Measurements from ENCODE around the gene PHLDA2.
A peak's percentile ranks its signal among the peaks of the same experiment; 100 is the strongest.

The PHLDA2 gene

GRCh38 chr11:2929950-2930703 is 907 bp upstream of the PHLDA2 start:
- peak; percentile 81 for DNase-seq (ENCODE audit: low spot score)

DNA sequence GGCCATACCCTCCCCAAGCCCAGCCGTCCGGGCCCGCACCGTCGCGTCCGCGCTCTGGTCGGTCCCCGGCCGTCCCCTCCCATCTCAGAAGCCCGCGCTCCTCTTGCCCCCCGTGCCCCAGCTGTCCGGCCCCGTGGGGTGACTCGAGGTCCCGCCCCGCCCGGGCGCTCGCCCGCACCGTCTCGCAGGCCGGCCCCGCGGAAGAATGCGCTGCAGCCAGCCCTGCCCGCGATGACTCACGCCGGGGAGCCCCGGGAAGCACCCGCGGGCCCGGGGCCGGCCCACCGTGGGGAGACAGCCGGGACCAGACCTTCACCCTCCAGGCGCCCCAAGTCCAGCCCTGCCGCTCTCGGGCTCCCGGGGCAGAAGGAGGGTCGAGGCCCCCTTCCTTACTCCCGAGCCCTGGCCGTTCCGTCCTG is 320 bp upstream of the PHLDA2 start:
- peak; percentile 83 for DNase-seq (ENCODE audit: low spot score)

DNA sequence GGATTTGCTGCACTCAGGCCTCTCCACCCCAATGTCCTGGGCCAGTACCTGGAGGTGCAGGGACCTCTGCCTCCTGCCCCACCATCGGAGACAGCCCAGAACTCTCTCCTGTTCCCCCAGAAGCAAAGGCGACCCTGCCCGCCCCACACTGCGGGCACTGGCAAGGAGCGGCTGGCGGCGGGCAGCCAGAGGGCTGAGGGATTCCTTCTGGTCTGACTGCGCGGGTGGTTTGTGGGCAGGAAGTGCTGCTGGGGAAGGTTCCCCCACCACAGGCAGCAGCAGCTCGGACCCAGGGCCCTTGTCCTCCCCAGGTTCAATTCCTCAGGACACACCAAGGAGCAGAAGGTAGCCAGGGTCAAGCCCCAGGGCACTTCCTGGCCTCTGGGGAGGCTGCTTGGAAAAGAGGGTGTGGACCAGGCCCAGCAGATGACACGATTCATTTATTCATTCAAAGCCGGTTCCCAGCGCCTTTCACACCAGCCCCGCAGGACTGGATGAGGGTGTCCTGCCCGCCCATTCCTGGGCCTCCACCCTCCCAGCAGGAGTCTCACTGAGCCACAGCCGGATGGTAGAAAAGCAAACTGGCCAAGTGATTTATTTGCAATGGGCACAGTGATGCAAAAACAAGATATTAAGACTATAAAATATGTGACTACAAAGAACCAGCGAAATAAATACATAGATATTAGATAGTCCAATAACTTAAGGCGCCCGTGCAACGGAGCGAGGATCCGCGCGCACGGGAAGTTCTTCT is 1.2 kb downstream of the PHLDA2 start:
- peak; percentile 38 for DNase-seq (ENCODE audit: low spot score)

GRCh38 chr11:2927121-2927800 is 2.0 kb downstream of the PHLDA2 start:
- no peak for DNase-seq (ENCODE audit: low spot score)

DNA sequence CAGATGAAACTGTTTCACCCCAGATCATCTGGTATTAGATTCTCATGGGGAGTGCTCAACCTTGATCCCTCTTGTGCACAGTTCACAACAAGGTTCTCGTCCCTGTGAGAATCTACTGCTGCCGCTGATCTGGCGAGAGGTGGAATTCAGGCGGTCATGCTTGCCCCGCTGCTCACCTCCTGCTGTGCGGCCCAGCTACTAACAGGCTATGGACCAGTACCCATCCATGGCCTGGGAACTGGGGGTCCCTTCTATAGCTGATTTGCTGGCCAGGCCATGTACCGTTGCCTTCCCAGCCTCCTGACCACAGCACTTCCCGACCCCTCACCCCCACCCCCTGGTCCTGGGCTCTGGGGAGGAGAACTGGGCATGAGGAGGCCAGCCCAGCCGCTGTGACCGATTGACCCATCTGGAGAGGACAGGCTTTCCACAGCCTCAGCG is 2.6 kb downstream of the PHLDA2 start:
- DNase-seq (ENCODE audit: low spot score), result no peak

DNA sequence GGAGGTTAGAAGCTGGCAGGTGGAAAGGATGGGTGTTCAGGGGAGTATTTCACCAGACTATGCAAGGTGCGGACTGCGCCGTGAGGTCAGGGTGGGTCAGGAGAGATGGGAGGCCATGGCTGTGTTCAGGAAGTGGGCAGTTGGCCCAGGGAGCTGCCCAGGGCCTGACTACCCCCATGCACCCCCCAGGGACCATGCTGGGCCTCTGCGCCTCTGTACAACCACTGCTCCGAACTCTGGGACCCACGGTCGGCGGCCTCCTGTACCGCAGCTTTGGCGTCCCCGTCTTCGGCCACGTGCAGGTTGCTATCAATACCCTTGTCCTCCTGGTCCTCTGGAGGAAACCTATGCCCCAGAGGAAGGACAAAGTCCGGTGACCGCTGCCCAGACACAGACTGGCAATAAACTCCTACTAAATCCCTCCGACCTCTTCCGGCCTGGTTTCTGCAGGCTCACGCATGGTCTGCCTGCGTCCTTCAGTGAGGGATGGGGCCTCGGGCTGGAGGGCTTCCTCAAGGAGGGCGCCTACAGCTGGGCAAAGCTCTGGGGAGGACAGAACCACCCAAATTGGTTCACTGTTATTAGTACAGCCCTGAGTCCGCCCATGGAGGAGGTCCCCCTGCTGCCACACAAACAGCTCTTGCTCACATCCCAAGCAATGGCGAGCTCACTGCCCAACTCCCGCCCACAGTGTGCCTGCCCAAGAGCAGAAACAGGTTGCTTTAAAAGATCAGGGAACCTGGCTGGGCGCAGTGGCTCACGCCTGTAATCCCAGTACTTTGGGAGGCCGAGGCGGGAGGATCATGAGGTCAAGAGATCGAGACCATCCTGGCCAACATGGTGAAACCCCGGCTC is 4.2 kb downstream of the PHLDA2 start:
- DNase-seq (ENCODE audit: low spot score), result no peak

DNA sequence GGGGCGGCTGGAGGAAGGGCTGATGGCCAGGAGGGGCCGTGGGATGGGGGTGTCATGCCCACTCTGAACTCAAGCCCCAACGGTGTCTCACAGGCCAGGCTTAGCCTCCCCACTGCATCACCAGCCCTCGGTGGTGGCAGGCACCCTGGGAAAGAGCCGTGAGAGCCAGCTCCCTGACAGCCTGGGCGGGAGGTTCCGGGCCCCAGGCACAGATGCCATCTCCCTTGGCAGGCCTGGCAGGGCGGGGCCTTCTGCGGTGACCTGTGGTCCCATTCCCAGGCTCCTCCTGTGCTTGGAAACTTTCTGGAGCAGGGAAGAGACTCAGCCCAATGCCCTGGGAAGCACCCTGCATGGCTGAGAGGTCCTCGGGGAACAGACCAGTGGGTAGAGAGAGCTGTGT is 4.8 kb downstream of the PHLDA2 start:
- peak; percentile 54 for DNase-seq (ENCODE audit: low spot score)

DNA sequence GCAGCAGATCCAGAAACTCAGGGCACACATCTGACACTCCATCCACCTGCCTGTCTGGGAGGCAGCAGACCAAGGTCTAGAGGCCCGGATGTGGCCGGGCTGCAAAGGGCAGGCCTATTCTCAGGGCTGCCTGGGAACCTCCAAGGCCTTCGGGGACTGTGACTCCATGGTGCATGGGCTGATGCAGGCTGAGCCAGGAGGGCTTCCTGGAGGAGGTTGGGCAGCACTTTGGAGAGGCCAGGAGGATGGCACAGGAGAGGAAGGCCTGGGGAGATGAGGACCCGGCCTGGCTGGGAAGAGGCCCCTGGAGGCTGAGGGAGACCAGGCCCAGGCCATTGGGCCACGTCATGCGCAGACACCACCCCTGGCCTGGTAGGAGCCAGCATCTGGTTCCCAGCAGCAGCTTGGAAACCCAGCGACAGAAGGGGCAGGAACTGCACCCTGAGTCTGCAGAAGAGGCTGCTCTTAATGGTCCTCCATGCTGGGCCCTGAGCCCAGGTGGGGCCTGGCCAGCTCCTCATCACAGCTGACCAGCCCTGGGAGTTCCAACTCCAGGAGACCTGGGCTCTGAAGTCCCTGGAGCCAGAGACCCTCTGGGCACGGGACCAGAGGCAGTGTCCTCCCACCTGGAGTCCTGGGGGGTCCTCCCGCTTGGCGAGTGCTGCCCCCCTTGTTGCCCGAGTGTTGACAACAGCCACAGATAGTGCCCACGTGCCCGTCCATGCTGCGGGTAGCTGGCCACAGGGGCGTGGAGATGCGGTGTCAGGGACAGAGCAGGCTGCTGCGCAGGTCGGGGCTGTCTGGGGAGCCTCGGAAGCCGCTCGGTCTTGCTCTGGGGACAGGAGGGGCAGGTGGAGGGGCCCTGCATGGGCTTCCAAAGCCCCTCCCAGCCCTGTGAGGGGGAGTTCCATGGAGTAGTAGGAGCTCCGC is 5.5 kb downstream of the PHLDA2 start:
- no peak for DNase-seq (ENCODE audit: low spot score)

GRCh38 chr11:2922655-2923054 is 6.6 kb downstream of the PHLDA2 start:
- DNase-seq (ENCODE audit: low spot score), result no peak

- DNase-seq (ENCODE audit: low spot score), result no peak
Measured at GRCh38 chr11:2921742-2922493, 7.3 kb downstream of the PHLDA2 start.

DNA sequence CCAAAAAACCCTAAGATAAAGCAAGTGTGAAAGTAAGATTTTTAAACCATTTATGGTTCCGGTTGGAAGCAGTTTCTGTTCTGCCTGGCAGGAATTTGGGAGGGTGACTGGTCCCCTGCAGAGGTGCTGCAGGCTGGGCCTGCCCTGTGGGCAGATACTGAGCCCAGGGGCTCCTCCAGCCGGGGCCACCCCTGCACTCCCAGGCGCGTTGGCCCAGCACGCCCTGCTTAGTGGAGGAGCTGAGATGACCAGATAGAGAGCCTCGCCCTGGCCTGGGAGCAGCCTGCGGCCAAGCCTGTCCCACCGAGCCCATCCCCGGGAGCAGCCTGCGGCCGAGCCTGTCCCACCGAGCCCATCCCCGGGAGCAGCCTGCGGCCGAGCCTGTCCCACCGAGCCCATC is 8.0 kb downstream of the PHLDA2 start:
- no peak for DNase-seq (ENCODE audit: low spot score)

GRCh38 chr11:2920343-2920742 is 8.9 kb downstream of the PHLDA2 start:
- DNase-seq (ENCODE audit: low spot score), result no peak

DNA sequence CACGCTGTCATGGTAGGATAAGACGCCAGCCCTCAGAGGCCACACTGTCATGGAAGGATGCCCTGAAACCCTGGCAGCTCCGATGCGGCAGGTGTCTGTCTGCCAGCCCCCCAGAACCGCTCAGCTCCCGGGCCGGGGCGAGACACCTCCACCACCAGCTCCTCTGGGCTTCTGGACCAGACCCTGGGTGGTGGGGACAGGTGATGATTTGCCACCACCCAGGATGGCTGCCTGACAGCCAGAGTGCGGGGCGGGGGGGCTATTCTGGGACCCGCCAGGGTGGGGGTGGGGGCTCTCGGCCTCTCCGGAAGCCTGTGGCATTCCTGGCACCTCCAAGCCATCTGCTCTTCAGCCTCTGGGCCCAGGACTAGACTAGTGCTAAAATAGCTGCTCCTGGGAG is 9.4 kb downstream of the PHLDA2 start:
- DNase-seq (ENCODE audit: low spot score), result no peak

GRCh38 chr11:2919188-2919587 is 10.0 kb downstream of the PHLDA2 start:
- no peak for DNase-seq (ENCODE audit: low spot score)

- no peak for DNase-seq (ENCODE audit: low spot score)
Measured at GRCh38 chr11:2917842-2918490, 11.3 kb downstream of the PHLDA2 start.

DNA sequence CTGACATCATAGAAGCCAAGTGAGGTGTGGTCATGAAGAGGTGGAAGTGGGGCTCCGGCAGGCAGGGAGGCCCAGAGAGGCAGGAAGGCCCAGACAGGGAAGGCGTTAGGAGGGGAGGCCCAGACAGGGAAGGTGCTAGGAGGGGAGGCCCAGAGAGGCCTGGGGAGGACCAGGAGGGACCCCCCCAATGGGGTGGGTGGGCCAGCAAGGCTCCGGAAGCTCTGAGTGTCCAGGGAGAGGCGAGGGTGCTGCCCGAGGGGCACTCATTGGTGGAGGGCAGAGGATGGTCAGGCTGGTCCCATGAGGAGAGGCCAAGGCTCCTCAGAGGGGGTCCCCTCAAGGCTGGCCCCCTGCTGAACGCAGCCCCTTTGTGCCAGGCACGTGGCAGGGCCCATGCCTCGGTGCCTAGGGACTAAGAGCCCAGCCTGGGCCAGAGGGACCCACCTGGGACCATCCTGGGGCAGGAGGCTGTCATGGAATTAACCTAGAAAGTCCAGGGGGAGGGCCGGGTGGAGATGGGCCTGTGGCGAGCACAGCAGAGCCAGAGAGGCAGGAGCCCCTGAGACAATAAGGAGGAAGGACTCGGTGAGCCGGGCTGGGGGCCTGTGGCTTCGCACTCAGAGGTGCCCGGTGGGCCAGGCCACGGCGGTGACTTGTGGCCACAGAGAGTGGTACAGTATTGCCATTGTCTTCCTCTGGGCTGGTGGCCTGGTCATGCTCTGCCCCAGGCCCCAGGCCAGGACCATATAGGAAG is 12.2 kb downstream of the PHLDA2 start:
- DNase-seq (ENCODE audit: low spot score), result no peak

DNA sequence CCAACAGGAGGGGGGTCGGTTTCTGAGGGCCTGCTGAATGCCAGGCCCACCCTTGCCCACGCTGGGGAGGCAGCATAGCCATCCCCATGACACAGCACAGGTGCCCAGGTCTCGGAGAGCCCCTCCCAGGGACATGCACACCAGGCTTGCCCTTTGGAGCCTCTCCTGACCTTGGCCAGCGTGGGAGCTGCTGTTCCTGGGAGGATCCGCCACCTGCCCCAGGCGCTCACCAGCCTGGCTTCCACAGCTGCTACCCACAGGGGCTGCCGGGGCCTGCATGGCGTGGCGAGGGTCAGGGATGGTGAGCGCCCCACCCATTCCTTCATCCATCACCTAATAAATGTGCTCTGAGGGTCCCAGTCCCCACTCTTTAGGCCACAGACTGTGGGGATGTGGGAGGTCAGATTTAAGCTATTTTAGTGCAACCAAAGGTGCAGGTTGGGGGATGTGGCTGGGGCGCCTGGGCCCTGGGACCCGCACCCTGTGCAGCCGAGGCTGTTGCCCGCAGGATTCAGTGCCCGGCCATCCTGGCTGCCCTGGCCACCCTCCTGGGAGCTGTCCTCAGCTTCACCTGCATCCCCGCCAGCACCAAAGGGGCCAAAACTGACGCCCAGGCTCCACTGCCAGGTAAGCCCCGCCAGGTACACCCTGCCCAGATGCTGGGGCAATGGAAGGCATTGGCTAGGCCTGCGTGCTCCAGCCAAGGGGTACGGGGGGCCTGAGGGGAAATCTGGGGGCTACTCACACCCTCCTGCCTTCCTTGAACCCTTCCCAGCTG is 12.9 kb downstream of the PHLDA2 start:
- no peak for DNase-seq (ENCODE audit: low spot score)

GRCh38 chr11:2915473-2915872 is 13.7 kb downstream of the PHLDA2 start:
- DNase-seq (ENCODE audit: low spot score), result no peak
